ENCODE data around the gene GRIN2A. TPM values are rescaled to one million over a fixed set of nuclear protein-coding genes. Genes with fewer than 3 reads are reported as not detected.

GRIN2A gene
- total and polyA plus RNA-seq, 2 donors (not counting 1 experiment from before 2014, with no cell fraction given), result 0.44 TPM; not detected in 1

DNA sequence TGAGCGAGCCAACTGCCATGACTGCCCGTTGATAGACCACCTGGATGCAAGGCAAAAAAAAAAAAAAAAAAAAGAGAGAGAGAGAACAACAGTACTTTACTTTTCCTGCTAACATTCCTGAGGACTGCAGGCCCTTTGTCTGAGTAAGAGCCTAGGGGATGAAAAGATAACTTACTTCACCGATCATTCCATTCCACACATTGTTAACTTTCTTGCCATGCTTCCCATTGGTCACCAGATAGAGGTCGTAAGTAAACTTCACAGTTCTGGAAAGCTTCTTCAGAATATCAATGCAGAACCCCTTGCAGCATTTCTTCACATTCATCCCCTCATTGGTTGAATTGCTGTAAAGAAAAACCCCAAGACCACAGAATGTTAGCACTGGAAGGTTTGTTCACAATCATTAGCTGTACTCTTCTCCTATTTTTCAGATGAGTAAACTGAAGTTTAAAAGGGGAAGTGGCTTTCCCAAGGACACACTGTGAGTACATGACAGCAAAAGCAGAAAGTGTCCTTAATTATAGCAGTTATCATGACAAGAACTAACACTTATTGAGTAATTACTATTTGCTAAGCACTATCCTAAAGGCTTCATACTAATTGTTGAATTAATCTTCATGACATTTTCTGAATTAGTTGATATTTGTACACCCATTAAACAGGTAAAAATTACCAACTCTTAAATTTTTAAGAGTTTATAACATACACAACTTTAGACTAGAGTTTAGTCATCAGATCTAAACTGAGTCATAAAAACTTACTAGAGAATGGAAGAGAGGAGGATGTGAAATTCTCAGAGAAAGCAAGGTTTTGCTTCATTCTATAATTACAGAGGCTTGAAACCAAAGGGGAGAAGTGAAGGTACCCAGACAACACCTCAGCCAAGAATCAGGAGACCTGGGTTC lies 341.2 kb downstream of the GRIN2A start:
- H3K4me1 ChIP-seq (ENCODE audit: control insufficient read depth in 2 of 2, insufficient read depth in 2 of 2, low read length in 2 of 2), result no peaks in the 10 kb centered on the region
- H3K9me3 ChIP-seq (ENCODE audit: control extremely low read depth in 1 of 3, control insufficient read depth in 2 of 3, insufficient read depth in 1 of 3, low read length in 2 of 3), result no peaks in the 10 kb centered on the region
- H4K20me1 ChIP-seq (ENCODE audit: control insufficient read depth, insufficient read depth, low read length, poor library complexity, severe bottlenecking), result no peaks in the 10 kb centered on the region
- ChIA-PET CTCF (no interaction called here), POLR2A (no interaction called here)
- no peaks in the 10 kb centered on the region for H3K79me2 ChIP-seq (ENCODE audit: control insufficient read depth, insufficient read depth, low read length)
- DNase-seq (no peak), ATAC-seq (ENCODE audit: low read depth) (no peak)
- Mint-ChIP-seq H3K9me3 (ENCODE audit: insufficient read depth) (no peaks in the 10 kb centered on the region), H3K27me3 (no peaks in the 10 kb centered on the region), H3K4me3 (no peak overlapping the region), H3K27ac (no peak overlapping the region), H3K4me1 (no peaks in the 10 kb centered on the region)
- H3K36me3 ChIP-seq (replicated peaks in 1 of 2; ENCODE audit: control extremely low read depth in 1 of 2, control insufficient read depth in 1 of 2, extremely low read depth in 1 of 2, insufficient read depth in 2 of 2, low read length in 1 of 2), result no peaks in the 10 kb centered on the region
- H2AFZ ChIP-seq (ENCODE audit: insufficient read depth, low read depth, low read length, poor library complexity, severe bottlenecking), result no peak overlapping the region
- H3K27ac ChIP-seq (ENCODE audit: low read length in 2 of 2), result no peak overlapping the region
- no peaks in the 10 kb centered on the region for H3K27me3 ChIP-seq (replicated peaks in 1 of 4; ENCODE audit: control extremely low read depth in 1 of 4, control insufficient read depth in 3 of 4, insufficient read depth in 4 of 4, low read length in 3 of 4)
- intact Hi-C loops (cut with micrococcal nuclease), result no loop called here
- WGBS (ENCODE audit: insufficient coverage), result 100% methylated on average over 1 of the region's 4 CpGs
- no peak for TF ChIP-seq EZH2 (IDR thresholded peaks at IDR 0.05; ENCODE audit: borderline replicate concordance, insufficient read depth, low read depth, low read length, poor library complexity, severe bottlenecking)
- TF ChIP-seq, protein P1, sequence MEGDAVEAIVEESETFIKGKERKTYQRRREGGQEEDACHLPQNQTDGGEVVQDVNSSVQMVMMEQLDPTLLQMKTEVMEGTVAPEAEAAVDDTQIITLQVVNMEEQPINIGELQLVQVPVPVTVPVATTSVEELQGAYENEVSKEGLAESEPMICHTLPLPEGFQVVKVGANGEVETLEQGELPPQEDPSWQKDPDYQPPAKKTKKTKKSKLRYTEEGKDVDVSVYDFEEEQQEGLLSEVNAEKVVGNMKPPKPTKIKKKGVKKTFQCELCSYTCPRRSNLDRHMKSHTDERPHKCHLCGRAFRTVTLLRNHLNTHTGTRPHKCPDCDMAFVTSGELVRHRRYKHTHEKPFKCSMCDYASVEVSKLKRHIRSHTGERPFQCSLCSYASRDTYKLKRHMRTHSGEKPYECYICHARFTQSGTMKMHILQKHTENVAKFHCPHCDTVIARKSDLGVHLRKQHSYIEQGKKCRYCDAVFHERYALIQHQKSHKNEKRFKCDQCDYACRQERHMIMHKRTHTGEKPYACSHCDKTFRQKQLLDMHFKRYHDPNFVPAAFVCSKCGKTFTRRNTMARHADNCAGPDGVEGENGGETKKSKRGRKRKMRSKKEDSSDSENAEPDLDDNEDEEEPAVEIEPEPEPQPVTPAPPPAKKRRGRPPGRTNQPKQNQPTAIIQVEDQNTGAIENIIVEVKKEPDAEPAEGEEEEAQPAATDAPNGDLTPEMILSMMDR (IDR thresholded peaks at IDR 0.05), result no peak
- H3K4me3 ChIP-seq (ENCODE audit: control extremely low read depth in 1 of 5, extremely low read depth in 1 of 5, insufficient read depth in 1 of 5, low read depth in 2 of 5, low read length in 4 of 5), result no peak overlapping the region
- H3K9ac ChIP-seq (ENCODE audit: low read length), result no peak overlapping the region
- no peak overlapping the region for H3K4me2 ChIP-seq (replicated peaks; ENCODE audit: low read depth, low read length, poor library complexity, severe bottlenecking)

DNA sequence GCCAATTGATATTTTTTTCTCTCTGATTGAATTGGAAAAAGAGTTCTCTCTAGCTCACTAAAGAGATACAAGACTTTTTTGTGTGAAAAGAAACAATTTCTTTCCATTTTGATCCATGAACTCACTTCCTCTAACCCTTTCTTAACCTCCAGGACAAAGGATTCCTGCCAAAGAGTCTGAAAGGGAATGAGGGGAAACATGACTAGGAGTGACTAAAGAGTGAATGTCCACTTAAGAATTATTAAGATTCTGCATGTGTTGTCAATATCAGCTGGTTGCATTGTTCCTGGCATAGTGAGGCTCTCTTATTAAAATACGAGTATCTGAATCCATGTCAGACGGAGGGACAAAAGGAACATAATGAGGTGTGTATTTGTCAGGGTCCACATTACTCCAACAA lies 344.7 kb downstream of the GRIN2A start:
- no peak overlapping the region for H3K4me3 Mint-ChIP-seq
- H3K4me2 ChIP-seq (replicated peaks; ENCODE audit: low read depth, low read length, poor library complexity, severe bottlenecking), result no peak overlapping the region

More for the DNA sequence above, 344.7 kb downstream of the GRIN2A start:
- no CpG with 5 or more reads among the region's 2 CpGs for WGBS (ENCODE audit: insufficient coverage)
- TF ChIP-seq, protein P1 (IDR thresholded peaks at IDR 0.05), result no peak
- TF ChIP-seq EZH2 (IDR thresholded peaks at IDR 0.05; ENCODE audit: borderline replicate concordance, insufficient read depth, low read depth, low read length, poor library complexity, severe bottlenecking), result no peak
- H3K27ac Mint-ChIP-seq, result no peak overlapping the region
- CTCF ChIA-PET, result no interaction called here
- Histone ChIP-seq H3K4me3 (ENCODE audit: control extremely low read depth in 1 of 5, extremely low read depth in 1 of 5, insufficient read depth in 1 of 5, low read depth in 2 of 5, low read length in 4 of 5) (no peak overlapping the region), H2AFZ (ENCODE audit: insufficient read depth, low read depth, low read length, poor library complexity, severe bottlenecking) (no peak overlapping the region), H3K9ac (ENCODE audit: low read length) (no peak overlapping the region), H3K36me3 (replicated peaks in 1 of 2; ENCODE audit: control extremely low read depth in 1 of 2, control insufficient read depth in 1 of 2, extremely low read depth in 1 of 2, insufficient read depth in 2 of 2, low read length in 1 of 2) (no peaks in the 10 kb centered on the region), H3K9me3 (ENCODE audit: control extremely low read depth in 1 of 3, control insufficient read depth in 2 of 3, insufficient read depth in 1 of 3, low read length in 2 of 3) (no peaks in the 10 kb centered on the region), H3K27ac (ENCODE audit: low read length in 2 of 2) (no peak overlapping the region), H4K20me1 (ENCODE audit: control insufficient read depth, insufficient read depth, low read length, poor library complexity, severe bottlenecking) (no peaks in the 10 kb centered on the region), H3K4me1 (ENCODE audit: control insufficient read depth in 2 of 2, insufficient read depth in 2 of 2, low read length in 2 of 2) (no peaks in the 10 kb centered on the region), H3K79me2 (ENCODE audit: control insufficient read depth, insufficient read depth, low read length) (no peaks in the 10 kb centered on the region), H3K27me3 (replicated peaks in 1 of 4; ENCODE audit: control extremely low read depth in 1 of 4, control insufficient read depth in 3 of 4, insufficient read depth in 4 of 4, low read length in 3 of 4) (no peaks in the 10 kb centered on the region)
- intact Hi-C loops (cut with micrococcal nuclease), result no loop called here
- POLR2A ChIA-PET, result no interaction called here
- H3K4me1 Mint-ChIP-seq, result no peaks in the 10 kb centered on the region
- DNase-seq (no peak), ATAC-seq (ENCODE audit: low read depth) (no peak)
- H3K27me3 Mint-ChIP-seq, result peaks cover 2% of the 10 kb centered on the region
- no peaks in the 10 kb centered on the region for H3K9me3 Mint-ChIP-seq (ENCODE audit: insufficient read depth)
